Endothelial cell of umbilical vein (primary cell): Measurements from ENCODE around the gene LUZP2. TPM values are rescaled to one million over a fixed set of nuclear protein-coding genes. Genes with fewer than 3 reads are reported as not detected.

ENCODE experiments used
- BruUV-seq: library from RNA; stranded (reverse); fragments of 400-500 nt; replicated peaks from 2 replicates; lab custom pipeline; 2021; lab: Mats Ljungman, UMichigan
- CTCF ChIA-PET: fragments of 300-600, 350-600 bp; sonication (Branson Sonifier 250); formaldehyde crosslinking; loops from one replicate; lab custom pipeline; 2021; ENCODE audit warnings: antibody characterized with exemption, inconsistent platforms; lab: Charles Lee
- POLR2A ChIA-PET: fragments of 300-600, 350-600 bp; sonication (Branson Sonifier 250); formaldehyde crosslinking; loops from one replicate; lab custom pipeline; 2021; ENCODE audit warnings: antibody characterized with exemption, inconsistent platforms; lab: Charles Lee
- DNase-seq: peaks from one replicate; pipeline ENCODE4 v3.0.0-alpha.2; 2011; ENCODE audit warnings: low read depth, low spot score
- FAIRE-seq: peaks from 2 replicates; lab custom pipeline; 2011; peaks lifted over from hg19 to GRCh38; lab: Jason Lieb, UNC
- H2AFZ ChIP-seq: 2 replicates; pipeline ENCODE4 v1.6.0; 2012; ENCODE audit warnings: low read depth, low read length, control low read depth, inconsistent platforms
- H3K27ac ChIP-seq: 2 replicates; pipeline ENCODE4 v1.5.1; 2011; ENCODE audit warnings: low read depth, mild to moderate bottlenecking, control low read depth, low read length, moderate library complexity; ENCODE audit not compliant: insufficient read depth
- H3K27me3 ChIP-seq, 2 experiments: 2 replicates each; pipeline versions ENCODE4 v1.6.0 to v1.6.1; 2011; ENCODE audit warnings: low read length in 2 of 2, mixed read lengths in 1 of 2; ENCODE audit not compliant: control insufficient read depth in 2 of 2, insufficient read depth in 2 of 2
- H3K36me3 ChIP-seq, 2 experiments: 2 replicates in 1 of 2; 3 replicates in 1 of 2; pipeline ENCODE4 v1.5.1; 2011; ENCODE audit warnings: low read length in 2 of 2, mild to moderate bottlenecking in 1 of 2, moderate library complexity in 1 of 2; ENCODE audit not compliant: control insufficient read depth in 2 of 2, insufficient read depth in 2 of 2; ENCODE audit errors: extremely low read depth in 1 of 2
- H3K4me1 ChIP-seq: 3 replicates; pipeline ENCODE4 v1.5.1; 2011; ENCODE audit warnings: mild to moderate bottlenecking, low read length; ENCODE audit not compliant: control insufficient read depth, insufficient read depth; ENCODE audit errors: extremely low read depth
- H3K4me2 ChIP-seq: 2 replicates; pipeline ENCODE4 v1.6.1; 2011; ENCODE audit warnings: low read length, control low read depth, mixed read lengths; ENCODE audit not compliant: insufficient read depth
- H3K4me3 ChIP-seq, 3 experiments: fragments of 200-600 bp in 1 of 3; sonication (generic), shearing (Covaris generic) in 1 of 3; replicated peaks in 1 of 3; 2 replicates each; pipeline ENCODE4 v1.5.1; 2011 to 2016; ENCODE audit warnings: control low read depth in 3 of 3, low read length in 3 of 3, mild to moderate bottlenecking in 2 of 3, inconsistent platforms in 1 of 3, low read depth in 1 of 3, moderate library complexity in 1 of 3; ENCODE audit not compliant: insufficient read depth in 1 of 3
- H3K79me2 ChIP-seq: 2 replicates; pipeline ENCODE4 v1.6.0; 2012; ENCODE audit warnings: low read length, inconsistent platforms; ENCODE audit not compliant: control insufficient read depth, insufficient read depth
- H3K9ac ChIP-seq: replicated peaks from 2 replicates; pipeline ENCODE3; 2011; ENCODE audit warnings: low read length, control low read depth; ENCODE audit not compliant: insufficient read depth; ENCODE audit errors: extremely low read depth
- H3K9me1 ChIP-seq: replicated peaks from 3 replicates; pipeline ENCODE4 v1.6.0; 2011; ENCODE audit warnings: mild to moderate bottlenecking, low read length; ENCODE audit not compliant: control insufficient read depth, insufficient read depth; ENCODE audit errors: extremely low read depth
- H3K9me3 ChIP-seq: replicated peaks from 2 replicates; pipeline ENCODE4 v1.5.1; 2012; ENCODE audit warnings: low read length, inconsistent platforms; ENCODE audit not compliant: control insufficient read depth, insufficient read depth
- H4K20me1 ChIP-seq: replicated peaks from 2 replicates; pipeline ENCODE3; 2011; ENCODE audit warnings: mild to moderate bottlenecking, low read length; ENCODE audit not compliant: control insufficient read depth, insufficient read depth; ENCODE audit errors: extremely low read depth
- EZH2 ChIP-seq: IDR thresholded peaks from 2 replicates; pipeline ENCODE4 v1.6.1; 2012; ENCODE audit warnings: borderline replicate concordance, low read depth, mild to moderate bottlenecking, moderate library complexity, low read length, inconsistent platforms; ENCODE audit not compliant: severe bottlenecking
- FOS ChIP-seq: IDR thresholded peaks from 2 replicates; pipeline ENCODE4 v1.6.1; 2011; ENCODE audit warnings: mild to moderate bottlenecking, low read length, moderate library complexity, borderline replicate concordance; ENCODE audit not compliant: insufficient read depth
- GATA2 ChIP-seq: IDR thresholded peaks from 2 replicates; pipeline ENCODE4 v1.7.0; 2011; ENCODE audit warnings: low read depth, mild to moderate bottlenecking, moderate library complexity, mixed read lengths, low read length; ENCODE audit not compliant: insufficient read length, insufficient read depth
- JUN ChIP-seq: IDR thresholded peaks from 2 replicates; pipeline ENCODE4 v1.6.1; 2011; ENCODE audit warnings: borderline replicate concordance, low read depth; ENCODE audit not compliant: insufficient read length, insufficient read depth
- MYC ChIP-seq: IDR thresholded peaks from one replicate; pipeline ENCODE4 v1.6.1; 2011; ENCODE audit warnings: mild to moderate bottlenecking, low read depth, low read length
- POLR2A ChIP-seq: IDR thresholded peaks from 2 replicates; pipeline ENCODE4 v1.6.1; 2012; ENCODE audit warnings: low read depth, mild to moderate bottlenecking, control low read depth, low read length
- POLR2AphosphoS5 ChIP-seq: IDR thresholded peaks from 2 replicates; pipeline ENCODE4 v1.6.1; 2012; ENCODE audit warnings: low read depth, mild to moderate bottlenecking, control low read depth, low read length, moderate library complexity; ENCODE audit not compliant: insufficient read depth
- dilution Hi-C: fragments of 300-500 bp; cut with MboI; formaldehyde crosslinking; loops from one replicate; pipeline ENCODE4 v1.15.0; 2019; ENCODE audit warnings: low sequenced_read_pairs; ENCODE audit not compliant: extremely low pct_ligation_motif_present
- intact Hi-C: fragments of 100-400 bp; cut with micrococcal nuclease; formaldehyde crosslinking; loops from one replicate; pipeline ENCODE4 v1.10.0; 2022
- polyA plus RNA-seq, 4 experiments: library from polyadenylated mRNA; depleted of rRNA in 3 of 4; stranded (reverse) in 3 of 4; unstranded in 1 of 4; fragments of >200 nt; gene quantifications; 2 replicates each; pipeline versions ENCODE4 v1.2.1 to v1.2.3, GENCODE V29; 2011 to 2012; ENCODE audit warnings: missing spikeins in 1 of 4
- total RNA-seq: library from RNA; stranded (reverse); gene quantifications from 2 replicates; pipeline ENCODE4 v1.2.3, GENCODE V29; 2021
- TF ChIP-seq, protein P1 (sequence below): IDR thresholded peaks from 2 replicates; pipeline ENCODE4 v1.6.1; 2011; ENCODE audit not compliant: insufficient read depth, insufficient read length
- TF ChIP-seq, protein P2 (sequence below), 2 donors: IDR thresholded peaks; 1 replicate in 1 of 2; 2 replicates in 1 of 2; pipeline ENCODE4 v1.5.1; 2011; ENCODE audit warnings: low read length in 2 of 2, mild to moderate bottlenecking in 2 of 2, moderate library complexity in 2 of 2, control low read depth in 1 of 2, inconsistent platforms in 1 of 2, low read depth in 1 of 2; ENCODE audit not compliant: insufficient read depth in 1 of 2; ENCODE audit errors: extremely low read depth in 1 of 2

The LUZP2 gene
- total and polyA plus RNA-seq, 2 donors (not counting 3 experiments of a cell fraction or from before 2014, with no cell fraction given): 0.07 TPM; not detected in 1

DNA sequence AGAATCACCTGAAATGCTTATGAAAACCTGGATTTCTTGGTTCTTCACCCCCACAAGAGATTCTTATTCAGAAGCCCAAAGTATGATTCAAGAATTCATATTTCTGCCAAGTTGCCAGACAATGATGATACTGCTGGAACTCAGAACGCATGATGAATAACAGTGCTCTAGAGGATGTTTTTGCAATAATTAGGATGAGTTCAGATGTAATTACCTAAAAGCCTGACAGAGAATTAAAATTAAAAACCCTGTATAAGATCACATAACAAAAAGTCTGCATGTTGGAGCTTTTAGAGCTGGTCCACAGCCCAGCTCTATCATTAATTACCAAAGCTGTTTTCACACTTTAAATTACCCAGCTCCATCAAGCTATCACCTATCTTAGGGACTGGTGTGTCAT lies 211.8 kb downstream of the LUZP2 start:
- Histone ChIP-seq H3K9ac (no peak overlapping the region), H2AFZ (no peak overlapping the region), H3K9me1 (no peaks in the 10 kb centered on the region), H3K4me2 (no peak overlapping the region), H3K79me2 (no peaks in the 10 kb centered on the region), H3K27ac (no peak overlapping the region), H3K36me3 (no peaks in the 10 kb centered on the region), H3K4me3 (no peak overlapping the region), H4K20me1 (no peaks in the 10 kb centered on the region), H3K9me3 (no peaks in the 10 kb centered on the region), H3K4me1 (no peaks in the 10 kb centered on the region), H3K27me3 (no peaks in the 10 kb centered on the region)
- ChIA-PET CTCF (no interaction called here), POLR2A (no interaction called here)
- no peak for FAIRE-seq
- no TSS peak for BruUV-seq
- DNase-seq: no peak
- TF ChIP-seq POLR2A (no peak), JUN (no peak), MYC (no peak), GATA2 (no peak), POLR2AphosphoS5 (no peak), EZH2 (no peak), FOS (no peak)
- TF ChIP-seq, protein P1, sequence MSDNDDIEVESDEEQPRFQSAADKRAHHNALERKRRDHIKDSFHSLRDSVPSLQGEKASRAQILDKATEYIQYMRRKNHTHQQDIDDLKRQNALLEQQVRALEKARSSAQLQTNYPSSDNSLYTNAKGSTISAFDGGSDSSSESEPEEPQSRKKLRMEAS: no peak
- TF ChIP-seq, protein P2, sequence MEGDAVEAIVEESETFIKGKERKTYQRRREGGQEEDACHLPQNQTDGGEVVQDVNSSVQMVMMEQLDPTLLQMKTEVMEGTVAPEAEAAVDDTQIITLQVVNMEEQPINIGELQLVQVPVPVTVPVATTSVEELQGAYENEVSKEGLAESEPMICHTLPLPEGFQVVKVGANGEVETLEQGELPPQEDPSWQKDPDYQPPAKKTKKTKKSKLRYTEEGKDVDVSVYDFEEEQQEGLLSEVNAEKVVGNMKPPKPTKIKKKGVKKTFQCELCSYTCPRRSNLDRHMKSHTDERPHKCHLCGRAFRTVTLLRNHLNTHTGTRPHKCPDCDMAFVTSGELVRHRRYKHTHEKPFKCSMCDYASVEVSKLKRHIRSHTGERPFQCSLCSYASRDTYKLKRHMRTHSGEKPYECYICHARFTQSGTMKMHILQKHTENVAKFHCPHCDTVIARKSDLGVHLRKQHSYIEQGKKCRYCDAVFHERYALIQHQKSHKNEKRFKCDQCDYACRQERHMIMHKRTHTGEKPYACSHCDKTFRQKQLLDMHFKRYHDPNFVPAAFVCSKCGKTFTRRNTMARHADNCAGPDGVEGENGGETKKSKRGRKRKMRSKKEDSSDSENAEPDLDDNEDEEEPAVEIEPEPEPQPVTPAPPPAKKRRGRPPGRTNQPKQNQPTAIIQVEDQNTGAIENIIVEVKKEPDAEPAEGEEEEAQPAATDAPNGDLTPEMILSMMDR (IDR thresholded peaks at IDR 0.05; ENCODE audit: extremely low read depth in 1 of 2, insufficient read depth in 1 of 2, low read depth in 1 of 2, low read length in 2 of 2): no peak
- intact Hi-C loops (no loop called here), dilution Hi-C loops (no loop called here)
